ENCODE measurements around the gene PORCN. TPM values are rescaled to one million over a fixed set of nuclear protein-coding genes. Genes with fewer than 3 reads are reported as not detected.

The PORCN gene
- total and polyA plus RNA-seq, 8 donors: 2.9 to 8.5 (median 3.8) TPM

DNA sequence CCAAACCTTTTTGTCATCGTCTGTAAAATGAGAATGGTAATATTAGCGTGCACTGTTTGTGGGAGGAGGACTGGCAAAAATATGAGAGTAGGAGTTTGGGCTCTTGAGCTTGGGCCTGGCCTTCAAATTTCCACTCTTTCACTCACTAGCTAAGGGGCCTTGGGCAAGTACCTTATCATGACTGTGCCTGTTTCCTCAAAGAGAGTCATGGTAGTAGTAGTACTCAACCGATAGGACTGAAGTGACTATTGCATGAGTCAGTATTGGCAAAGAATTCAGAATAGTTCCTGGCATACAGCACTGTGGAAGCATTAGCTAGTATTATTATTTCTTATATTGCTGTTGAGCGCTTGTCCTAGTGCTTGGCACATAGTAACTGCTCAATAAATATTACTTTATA lies 49.5 kb downstream of the PORCN start:
- WGBS, 2 donors: 78 to 79% methylated on average over 4 of the region's 4 CpGs
- H3K27me3 ChIP-seq: no peaks in the 10 kb centered on the region
- H3K9me3 ChIP-seq: no peaks in the 10 kb centered on the region
- no peak overlapping the region for H3K4me3 ChIP-seq
- intact Hi-C loops (cut with DNase I): no loop called here
- DNase-seq (no peak), ATAC-seq (peak in 3 of 4 donors; percentile 51 to 70 (median 62)), FAIRE-seq (no peak)
- no peaks in the 10 kb centered on the region for H3K4me1 ChIP-seq
- H3K36me3 ChIP-seq: no peaks in the 10 kb centered on the region
- TF ChIP-seq, protein P1, sequence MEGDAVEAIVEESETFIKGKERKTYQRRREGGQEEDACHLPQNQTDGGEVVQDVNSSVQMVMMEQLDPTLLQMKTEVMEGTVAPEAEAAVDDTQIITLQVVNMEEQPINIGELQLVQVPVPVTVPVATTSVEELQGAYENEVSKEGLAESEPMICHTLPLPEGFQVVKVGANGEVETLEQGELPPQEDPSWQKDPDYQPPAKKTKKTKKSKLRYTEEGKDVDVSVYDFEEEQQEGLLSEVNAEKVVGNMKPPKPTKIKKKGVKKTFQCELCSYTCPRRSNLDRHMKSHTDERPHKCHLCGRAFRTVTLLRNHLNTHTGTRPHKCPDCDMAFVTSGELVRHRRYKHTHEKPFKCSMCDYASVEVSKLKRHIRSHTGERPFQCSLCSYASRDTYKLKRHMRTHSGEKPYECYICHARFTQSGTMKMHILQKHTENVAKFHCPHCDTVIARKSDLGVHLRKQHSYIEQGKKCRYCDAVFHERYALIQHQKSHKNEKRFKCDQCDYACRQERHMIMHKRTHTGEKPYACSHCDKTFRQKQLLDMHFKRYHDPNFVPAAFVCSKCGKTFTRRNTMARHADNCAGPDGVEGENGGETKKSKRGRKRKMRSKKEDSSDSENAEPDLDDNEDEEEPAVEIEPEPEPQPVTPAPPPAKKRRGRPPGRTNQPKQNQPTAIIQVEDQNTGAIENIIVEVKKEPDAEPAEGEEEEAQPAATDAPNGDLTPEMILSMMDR (IDR thresholded peaks at IDR 0.05): no peak
- no peak overlapping the region for H3K27ac ChIP-seq

DNA sequence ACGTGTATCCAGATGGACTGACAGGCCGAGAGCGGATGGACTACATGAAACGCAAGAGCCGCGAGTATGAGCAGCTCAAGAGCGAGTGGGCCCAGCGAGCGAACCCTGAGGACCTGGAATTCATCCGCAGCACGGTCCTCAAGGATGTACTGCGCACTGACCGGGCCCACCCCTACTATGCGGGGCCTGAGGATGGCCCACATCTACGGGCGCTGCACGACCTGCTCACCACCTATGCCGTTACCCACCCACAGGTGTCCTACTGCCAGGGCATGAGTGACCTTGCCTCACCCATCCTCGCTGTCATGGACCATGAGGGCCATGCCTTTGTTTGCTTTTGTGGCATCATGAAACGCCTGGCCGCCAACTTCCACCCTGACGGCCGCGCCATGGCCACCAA lies 50.8 kb downstream of the PORCN start:
- Histone ChIP-seq H3K27ac (no peak overlapping the region), H3K36me3 (no peaks in the 10 kb centered on the region), H3K4me3 (no peak overlapping the region), H3K4me1 (no peaks in the 10 kb centered on the region), H3K9me3 (no peaks in the 10 kb centered on the region), H3K27me3 (no peaks in the 10 kb centered on the region)
- intact Hi-C loops (cut with DNase I): no loop called here
- TF ChIP-seq, protein P1 (IDR thresholded peaks at IDR 0.05): no peak
- DNase-seq: no peak
- FAIRE-seq: no peak
- ATAC-seq: no peak
- WGBS, 2 donors: 92 to 94% methylated on average over 24 of the region's 24 CpGs

DNA sequence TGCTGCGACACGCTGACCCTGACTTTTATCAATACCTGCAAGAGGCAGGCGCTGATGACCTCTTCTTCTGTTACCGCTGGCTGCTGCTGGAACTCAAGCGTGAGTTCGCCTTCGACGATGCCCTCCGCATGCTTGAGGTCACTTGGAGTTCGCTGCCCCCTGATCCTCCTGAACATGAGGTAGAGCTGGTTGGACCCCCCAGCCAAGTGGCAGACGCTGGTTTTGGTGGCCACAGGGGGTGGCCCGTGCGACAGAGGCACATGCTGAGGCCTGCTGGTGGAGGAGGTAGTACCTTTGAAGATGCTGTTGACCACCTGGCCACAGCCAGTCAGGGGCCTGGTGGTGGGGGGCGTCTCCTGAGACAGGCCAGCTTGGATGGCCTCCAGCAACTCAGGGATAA lies 51.3 kb downstream of the PORCN start:
- TF ChIP-seq, protein P1 (IDR thresholded peaks at IDR 0.05): no peak
- intact Hi-C loops (cut with DNase I): no loop called here
- ATAC-seq: no peak
- H3K4me1 ChIP-seq: no peaks in the 10 kb centered on the region
- no peak for DNase-seq
- H3K9me3 ChIP-seq: no peaks in the 10 kb centered on the region
- no peak overlapping the region for H3K4me3 ChIP-seq
- no peaks in the 10 kb centered on the region for H3K27me3 ChIP-seq
- 88 to 92% methylated on average over 14 of the region's 14 CpGs for WGBS, 2 donors
- H3K27ac ChIP-seq: no peak overlapping the region
- FAIRE-seq: no peak
- H3K36me3 ChIP-seq: no peaks in the 10 kb centered on the region

DNA sequence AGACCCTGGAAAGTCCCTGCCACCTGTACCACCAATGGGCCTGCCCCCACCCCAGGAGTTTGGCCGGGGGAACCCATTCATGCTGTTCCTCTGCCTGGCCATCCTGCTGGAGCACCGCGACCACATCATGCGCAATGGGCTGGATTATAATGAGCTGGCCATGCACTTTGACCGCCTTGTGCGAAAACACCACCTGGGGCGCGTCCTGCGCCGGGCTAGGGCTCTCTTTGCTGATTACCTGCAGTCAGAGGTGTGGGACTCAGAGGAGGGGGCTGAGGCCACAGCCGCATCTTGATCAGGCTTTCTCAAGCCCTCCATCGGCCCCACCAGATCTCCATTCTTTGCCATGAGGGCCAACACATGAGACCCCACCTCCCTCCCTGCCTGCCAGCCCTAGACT lies 51.9 kb downstream of the PORCN start:
- whole genome bisulfite sequencing, 2 donors: 88 to 94% methylated on average over 12 of the region's 12 CpGs
- Histone ChIP-seq H3K9me3 (no peaks in the 10 kb centered on the region), H3K27me3 (no peaks in the 10 kb centered on the region), H3K4me3 (no peak overlapping the region), H3K36me3 (no peaks in the 10 kb centered on the region), H3K27ac (no peak overlapping the region), H3K4me1 (no peaks in the 10 kb centered on the region)
- FAIRE-seq (no peak), ATAC-seq (no peak), DNase-seq (no peak)
- intact Hi-C loops (cut with DNase I): no loop called here
- TF ChIP-seq, protein P1 (IDR thresholded peaks at IDR 0.05): no peak

DNA sequence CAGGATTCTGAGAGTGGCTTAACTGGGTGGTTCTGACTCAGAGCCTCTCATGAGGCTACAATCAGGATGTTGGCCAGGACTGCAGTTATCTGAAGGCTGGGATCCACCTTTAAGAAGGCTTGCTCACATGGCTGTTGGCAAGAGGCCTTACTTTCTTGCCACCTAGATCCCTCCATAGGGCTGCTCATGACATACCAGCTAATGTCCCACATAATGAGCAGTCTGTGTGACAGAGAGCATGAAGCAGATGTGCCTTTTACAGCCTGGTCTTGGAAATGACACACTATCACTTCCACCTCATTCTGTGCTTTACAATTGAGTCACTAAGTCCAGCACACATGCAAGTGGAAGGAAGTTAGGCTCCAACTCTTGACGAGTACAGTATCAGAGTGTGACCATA lies 61.2 kb downstream of the PORCN start:
- DNase-seq: no peak
- WGBS, 2 donors: 62 to 79% methylated on average over 1 of the region's 1 CpG
- no peak for FAIRE-seq
- no peak overlapping the region for H3K4me3 ChIP-seq
- no peak for ATAC-seq
- H3K9me3 ChIP-seq: no peaks in the 10 kb centered on the region
- no peak overlapping the region for H3K27ac ChIP-seq
- intact Hi-C loops (cut with DNase I): no loop called here
- H3K36me3 ChIP-seq: no peaks in the 10 kb centered on the region
- TF ChIP-seq, protein P1 (IDR thresholded peaks at IDR 0.05): no peak
- peaks cover 0 to 4% (median 0%) of the 10 kb centered on the region in 4 donors for H3K27me3 ChIP-seq
- H3K4me1 ChIP-seq: no peaks in the 10 kb centered on the region

Other genes with a start within 250 kb of the PORCN start
- gene SSX3, start 152.3 kb upstream of the PORCN start, total RNA-seq: not detected
- not detected for gene SSX3, start 152.3 kb upstream of the PORCN start, polyA plus RNA-seq
- not detected for gene SSX4, start 125.5 kb upstream of the PORCN start, total RNA-seq
- not detected for gene SSX4, start 125.5 kb upstream of the PORCN start, polyA plus RNA-seq
- not detected for gene SSX4B, start 97.0 kb upstream of the PORCN start, total RNA-seq
- not detected for gene SSX4B, start 97.0 kb upstream of the PORCN start, polyA plus RNA-seq
- 100 to 1,000 TPM in 4 of 6 donors, 10 to 100 TPM in 2; 63.3 to 235 (median 140) TPM for gene SLC38A5, start 38.7 kb upstream of the PORCN start, total RNA-seq
- 100 to 1,000 TPM; 250 to 373 TPM for gene SLC38A5, start 38.7 kb upstream of the PORCN start, polyA plus RNA-seq
- 10 to 100 TPM; 14.8 to 24.0 (median 17.9) TPM for gene FTSJ1, start 32.8 kb upstream of the PORCN start, total RNA-seq
- gene FTSJ1, start 32.8 kb upstream of the PORCN start, polyA plus RNA-seq: 10 to 100 TPM; 32.2 to 35.5 TPM
- gene EBP, start 12.8 kb downstream of the PORCN start, total RNA-seq: 10 to 100 TPM; 13.3 to 21.5 (median 19.8) TPM
- 10 to 100 TPM; 38.1 to 43.4 TPM for gene EBP, start 12.8 kb downstream of the PORCN start, polyA plus RNA-seq
- 1 to 10 TPM; 4.4 to 9.9 (median 5.5) TPM for gene TBC1D25, start 30.7 kb downstream of the PORCN start, total RNA-seq
- 1 to 10 TPM; 5.0 to 6.9 TPM for gene TBC1D25, start 30.7 kb downstream of the PORCN start, polyA plus RNA-seq
- 100 to 1,000 TPM in 3 of 6 donors, 10 to 100 TPM in 3; 42.0 to 314 (median 124) TPM for gene RBM3, start 65.5 kb downstream of the PORCN start, total RNA-seq
- 100 to 1,000 TPM; 141 to 227 TPM for gene RBM3, start 65.5 kb downstream of the PORCN start, polyA plus RNA-seq
- 100 to 1,000 TPM; 107 to 213 (median 150) TPM for gene WDR13, start 88.5 kb downstream of the PORCN start, total RNA-seq
- 100 to 1,000 TPM; 422 to 552 TPM for gene WDR13, start 88.5 kb downstream of the PORCN start, polyA plus RNA-seq
- gene WAS, start 174.8 kb downstream of the PORCN start, total RNA-seq: 1 to 10 TPM in 3 of 6 donors, under 1 TPM in 3; 0.39 to 7.5 (median 1.9) TPM
- gene WAS, start 174.8 kb downstream of the PORCN start, polyA plus RNA-seq: 1 to 10 TPM in 1 of 2 donors, under 1 TPM in 1; 0.92 to 1.1 TPM
- gene SUV39H1, start 187.7 kb downstream of the PORCN start, total RNA-seq: 1 to 10 TPM in 5 of 6 donors, under 1 TPM in 1; 0.88 to 2.6 (median 1.7) TPM
- 1 to 10 TPM; 1.9 to 2.8 TPM for gene SUV39H1, start 187.7 kb downstream of the PORCN start, polyA plus RNA-seq